HL-60 (cell line): ENCODE measurements around the gene MDN1.
"Not testable (repeated sequence)": the region's sequence is repeated elsewhere in the genome, so short reads cannot be mapped to it uniquely, and the experiment has no call there.

Experiments used
- DNase-seq, 2 experiments: peaks; one replicate each; pipeline ENCODE4 v3.0.0-alpha.2; 2010 to 2020; ENCODE audit warnings: low read depth in 1 of 2, low spot score in 1 of 2
- H3K27ac ChIP-seq: fragments of 250-450 bp; sonication (Bioruptor Pico); replicated peaks from 2 replicates; pipeline ENCODE4 v1.5.1; 2020; ENCODE audit warnings: mild to moderate bottlenecking, moderate library complexity
- H3K27me3 ChIP-seq: fragments of 250-450 bp; sonication (Bioruptor Pico); 2 replicates; pipeline ENCODE4 v1.5.1; 2021; ENCODE audit warnings: mild to moderate bottlenecking, moderate library complexity; ENCODE audit not compliant: insufficient read depth, poor library complexity, severe bottlenecking
- H3K4me3 ChIP-seq: replicated peaks from 2 replicates; pipeline ENCODE4 v1.5.1; 2011; ENCODE audit warnings: mild to moderate bottlenecking, control low read depth, low read length; ENCODE audit not compliant: insufficient read depth
- GABPA ChIP-seq: IDR thresholded peaks from 2 replicates; pipeline ENCODE4 v1.6.1; 2012; ENCODE audit warnings: low read depth
- POLR2AphosphoS5 ChIP-seq: IDR thresholded peaks from 2 replicates; pipeline ENCODE4 v1.6.1; 2012; ENCODE audit warnings: low read depth
- SPI1 ChIP-seq: IDR thresholded peaks from 2 replicates; pipeline ENCODE4 v1.6.1; 2012; ENCODE audit warnings: low read depth, mild to moderate bottlenecking, borderline replicate concordance
- TF ChIP-seq, protein P1 (sequence below): IDR thresholded peaks from one replicate; pipeline ENCODE4 v1.5.1; 2011; ENCODE audit warnings: low read length, control low read depth, inconsistent platforms; ENCODE audit not compliant: insufficient read depth
- TF ChIP-seq, protein P2 (sequence below): IDR thresholded peaks from 2 replicates; pipeline ENCODE4 v1.6.1; 2012; ENCODE audit warnings: low read depth; ENCODE audit not compliant: insufficient replicate concordance

MDN1 gene

DNA sequence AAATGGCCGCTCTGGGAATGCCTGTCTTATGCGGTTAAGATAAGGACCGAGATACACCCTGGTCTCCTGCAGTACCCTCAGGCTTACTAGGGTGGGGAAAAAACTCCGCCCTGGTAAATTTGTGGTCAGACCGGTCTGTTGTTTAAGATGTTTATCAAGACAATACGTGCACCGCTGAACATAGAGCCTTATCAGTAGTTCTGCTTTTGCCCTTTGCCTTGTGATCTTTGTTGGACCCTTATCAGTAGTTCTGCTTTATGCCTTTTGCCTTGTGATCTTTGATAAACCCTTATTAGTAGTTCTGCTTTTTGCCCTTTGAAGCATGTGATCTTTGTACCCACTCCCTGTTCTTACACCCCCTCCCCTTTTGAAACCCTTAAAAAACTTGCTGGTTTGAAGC is 36.3 kb downstream of the MDN1 start:
- peak in 1 of 2 experiments; percentile 53 for DNase-seq
- peak; percentile 26; the same call in 1 of the 2 replicates for TF ChIP-seq SPI1
- not testable (repeated sequence) for H3K27me3 ChIP-seq, H3K4me3 ChIP-seq, H3K27ac ChIP-seq

DNA sequence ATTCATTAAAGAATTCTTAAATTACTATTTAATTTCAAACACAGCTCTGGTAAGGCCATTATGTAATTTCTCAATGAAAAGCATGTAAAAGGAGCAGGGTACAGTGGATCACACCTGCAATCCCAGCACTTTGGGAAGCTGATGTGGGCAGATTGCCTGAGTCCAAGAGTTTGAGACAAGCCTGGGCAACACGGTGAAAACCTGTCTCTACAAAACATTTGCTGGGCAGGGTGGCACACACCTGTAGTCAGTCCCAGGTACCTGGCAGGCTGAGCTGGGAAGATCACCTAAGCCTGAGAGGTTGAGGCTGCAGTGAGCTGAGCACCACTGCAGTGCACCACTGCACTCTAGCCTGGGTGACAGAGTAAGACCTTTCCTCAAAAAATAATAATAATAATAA is 37.4 kb downstream of the MDN1 start:
- Histone ChIP-seq H3K4me3 (no peak overlapping the region), H3K27ac (no peak overlapping the region), H3K27me3 (no peaks in the 10 kb centered on the region)
- no peak for DNase-seq
- TF ChIP-seq, protein P1, sequence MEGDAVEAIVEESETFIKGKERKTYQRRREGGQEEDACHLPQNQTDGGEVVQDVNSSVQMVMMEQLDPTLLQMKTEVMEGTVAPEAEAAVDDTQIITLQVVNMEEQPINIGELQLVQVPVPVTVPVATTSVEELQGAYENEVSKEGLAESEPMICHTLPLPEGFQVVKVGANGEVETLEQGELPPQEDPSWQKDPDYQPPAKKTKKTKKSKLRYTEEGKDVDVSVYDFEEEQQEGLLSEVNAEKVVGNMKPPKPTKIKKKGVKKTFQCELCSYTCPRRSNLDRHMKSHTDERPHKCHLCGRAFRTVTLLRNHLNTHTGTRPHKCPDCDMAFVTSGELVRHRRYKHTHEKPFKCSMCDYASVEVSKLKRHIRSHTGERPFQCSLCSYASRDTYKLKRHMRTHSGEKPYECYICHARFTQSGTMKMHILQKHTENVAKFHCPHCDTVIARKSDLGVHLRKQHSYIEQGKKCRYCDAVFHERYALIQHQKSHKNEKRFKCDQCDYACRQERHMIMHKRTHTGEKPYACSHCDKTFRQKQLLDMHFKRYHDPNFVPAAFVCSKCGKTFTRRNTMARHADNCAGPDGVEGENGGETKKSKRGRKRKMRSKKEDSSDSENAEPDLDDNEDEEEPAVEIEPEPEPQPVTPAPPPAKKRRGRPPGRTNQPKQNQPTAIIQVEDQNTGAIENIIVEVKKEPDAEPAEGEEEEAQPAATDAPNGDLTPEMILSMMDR = no peak
- TF ChIP-seq GABPA (no peak), POLR2AphosphoS5 (no peak), SPI1 (no peak)
- TF ChIP-seq, protein P2, sequence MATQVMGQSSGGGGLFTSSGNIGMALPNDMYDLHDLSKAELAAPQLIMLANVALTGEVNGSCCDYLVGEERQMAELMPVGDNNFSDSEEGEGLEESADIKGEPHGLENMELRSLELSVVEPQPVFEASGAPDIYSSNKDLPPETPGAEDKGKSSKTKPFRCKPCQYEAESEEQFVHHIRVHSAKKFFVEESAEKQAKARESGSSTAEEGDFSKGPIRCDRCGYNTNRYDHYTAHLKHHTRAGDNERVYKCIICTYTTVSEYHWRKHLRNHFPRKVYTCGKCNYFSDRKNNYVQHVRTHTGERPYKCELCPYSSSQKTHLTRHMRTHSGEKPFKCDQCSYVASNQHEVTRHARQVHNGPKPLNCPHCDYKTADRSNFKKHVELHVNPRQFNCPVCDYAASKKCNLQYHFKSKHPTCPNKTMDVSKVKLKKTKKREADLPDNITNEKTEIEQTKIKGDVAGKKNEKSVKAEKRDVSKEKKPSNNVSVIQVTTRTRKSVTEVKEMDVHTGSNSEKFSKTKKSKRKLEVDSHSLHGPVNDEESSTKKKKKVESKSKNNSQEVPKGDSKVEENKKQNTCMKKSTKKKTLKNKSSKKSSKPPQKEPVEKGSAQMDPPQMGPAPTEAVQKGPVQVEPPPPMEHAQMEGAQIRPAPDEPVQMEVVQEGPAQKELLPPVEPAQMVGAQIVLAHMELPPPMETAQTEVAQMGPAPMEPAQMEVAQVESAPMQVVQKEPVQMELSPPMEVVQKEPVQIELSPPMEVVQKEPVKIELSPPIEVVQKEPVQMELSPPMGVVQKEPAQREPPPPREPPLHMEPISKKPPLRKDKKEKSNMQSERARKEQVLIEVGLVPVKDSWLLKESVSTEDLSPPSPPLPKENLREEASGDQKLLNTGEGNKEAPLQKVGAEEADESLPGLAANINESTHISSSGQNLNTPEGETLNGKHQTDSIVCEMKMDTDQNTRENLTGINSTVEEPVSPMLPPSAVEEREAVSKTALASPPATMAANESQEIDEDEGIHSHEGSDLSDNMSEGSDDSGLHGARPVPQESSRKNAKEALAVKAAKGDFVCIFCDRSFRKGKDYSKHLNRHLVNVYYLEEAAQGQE = no peak

DNA sequence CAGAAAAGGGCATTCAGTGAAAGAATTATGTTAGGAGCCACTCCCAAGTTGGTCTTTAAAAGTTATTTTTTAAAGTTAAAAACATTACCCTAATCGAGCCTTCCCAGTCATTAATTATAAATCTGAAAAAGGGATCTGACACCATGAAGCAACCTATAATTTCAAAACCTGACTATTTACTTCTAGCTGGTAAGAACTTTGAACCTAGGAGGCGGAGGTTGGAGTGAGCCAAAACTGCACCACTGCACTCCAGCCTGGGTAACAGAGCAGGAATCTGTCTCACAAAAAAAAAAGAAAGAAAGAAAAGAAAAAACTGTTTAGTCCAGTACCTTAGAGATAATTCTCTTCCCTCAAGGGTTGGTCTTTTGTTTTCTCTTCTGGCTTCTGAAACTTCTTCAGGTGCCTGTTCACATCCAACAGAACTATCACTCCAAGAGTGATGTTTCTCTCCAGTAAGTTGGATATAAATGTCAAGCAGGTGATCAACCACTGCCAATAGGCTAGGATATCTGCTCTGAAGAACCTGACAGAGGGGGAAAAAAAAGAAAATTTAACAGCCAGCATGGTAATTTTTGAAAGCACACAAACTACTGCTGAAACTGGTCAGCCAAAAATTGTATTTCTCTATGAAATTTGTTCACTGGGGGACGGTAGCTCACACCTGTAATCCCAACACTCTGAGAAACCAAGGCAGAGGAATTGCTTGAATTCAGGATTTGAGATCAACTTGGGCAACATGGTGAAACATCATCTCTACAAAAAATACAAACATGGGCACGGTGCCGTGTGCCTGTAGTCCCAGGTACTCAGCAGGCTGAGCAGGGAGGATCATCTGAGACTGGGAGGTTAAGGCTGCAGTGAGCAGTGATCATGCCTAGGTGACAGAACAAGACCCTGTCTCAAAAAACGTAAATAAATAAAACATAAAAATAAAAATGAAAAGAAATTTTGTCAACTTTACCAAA is 38.2 kb downstream of the MDN1 start:
- TF ChIP-seq, protein P1 = no peak
- TF ChIP-seq POLR2AphosphoS5 (no peak), SPI1 (no peak), GABPA (no peak)
- TF ChIP-seq, protein P2 = no peak
- Histone ChIP-seq H3K27ac (no peak overlapping the region), H3K27me3 (no peaks in the 10 kb centered on the region), H3K4me3 (no peak overlapping the region)
- DNase-seq = no peak

DNA sequence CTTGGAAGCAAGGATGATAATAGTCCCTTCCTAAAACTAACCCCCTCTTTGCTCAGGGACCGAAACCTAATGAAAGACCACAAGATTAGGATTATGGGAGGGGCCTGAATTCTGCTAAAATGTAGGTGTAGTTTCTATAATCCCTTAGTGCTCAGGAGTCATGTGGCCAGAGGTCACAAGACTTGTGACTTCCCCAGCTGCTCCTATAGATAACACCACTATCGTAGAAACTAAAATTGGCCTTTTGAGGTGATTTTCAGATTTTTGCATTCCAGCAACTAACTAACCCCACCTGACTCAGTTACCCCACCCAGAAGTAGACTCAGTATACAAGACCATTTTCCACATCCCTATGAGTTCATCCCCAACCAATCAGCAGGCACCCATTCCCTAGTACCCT is 42.1 kb downstream of the MDN1 start:
- no peak overlapping the region for H3K4me3 ChIP-seq
- no peak for DNase-seq
- H3K27me3 ChIP-seq = no peaks in the 10 kb centered on the region
- no peak overlapping the region for H3K27ac ChIP-seq
- TF ChIP-seq, protein P1 = no peak
- TF ChIP-seq GABPA = no peak
- TF ChIP-seq SPI1 = no peak
- no peak for TF ChIP-seq POLR2AphosphoS5
- TF ChIP-seq, protein P2 = no peak
